HG03520 (cell line): Measurements from ENCODE around the gene TATDN2.

Experiments used
- ATAC-seq: cut with Tn5 transposase; IDR thresholded peaks from one replicate; pipeline ENCODE4 v1.9.1; 2021; ENCODE audit warnings: mild to moderate bottlenecking, moderate library complexity; ENCODE audit not compliant: unreplicated experiment

The TATDN2 gene

GRCh38 chr3:10234526-10235230, 13.6 kb upstream of the TATDN2 start:
- ATAC-seq: no peak

DNA sequence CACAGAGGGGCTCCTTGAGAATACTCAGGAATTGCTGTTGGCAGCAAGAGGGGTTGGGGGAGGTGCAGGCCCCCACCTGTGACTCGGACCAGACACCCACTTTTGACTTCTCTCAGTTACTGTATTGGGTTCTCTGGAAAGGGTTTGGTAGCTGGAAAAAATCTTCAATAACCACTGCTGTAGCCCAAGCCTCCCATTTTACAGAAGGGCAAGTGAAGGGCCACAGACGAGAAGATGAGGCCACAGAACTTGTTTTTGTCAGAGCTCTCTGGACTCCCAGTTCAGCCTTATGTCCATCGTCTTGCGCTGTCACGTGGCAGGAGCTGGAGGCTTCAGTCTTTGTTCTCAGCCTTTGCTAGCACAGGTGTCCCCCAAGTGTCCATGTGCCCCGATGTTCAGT, 12.7 kb upstream of the TATDN2 start:
- ATAC-seq: no peak

DNA sequence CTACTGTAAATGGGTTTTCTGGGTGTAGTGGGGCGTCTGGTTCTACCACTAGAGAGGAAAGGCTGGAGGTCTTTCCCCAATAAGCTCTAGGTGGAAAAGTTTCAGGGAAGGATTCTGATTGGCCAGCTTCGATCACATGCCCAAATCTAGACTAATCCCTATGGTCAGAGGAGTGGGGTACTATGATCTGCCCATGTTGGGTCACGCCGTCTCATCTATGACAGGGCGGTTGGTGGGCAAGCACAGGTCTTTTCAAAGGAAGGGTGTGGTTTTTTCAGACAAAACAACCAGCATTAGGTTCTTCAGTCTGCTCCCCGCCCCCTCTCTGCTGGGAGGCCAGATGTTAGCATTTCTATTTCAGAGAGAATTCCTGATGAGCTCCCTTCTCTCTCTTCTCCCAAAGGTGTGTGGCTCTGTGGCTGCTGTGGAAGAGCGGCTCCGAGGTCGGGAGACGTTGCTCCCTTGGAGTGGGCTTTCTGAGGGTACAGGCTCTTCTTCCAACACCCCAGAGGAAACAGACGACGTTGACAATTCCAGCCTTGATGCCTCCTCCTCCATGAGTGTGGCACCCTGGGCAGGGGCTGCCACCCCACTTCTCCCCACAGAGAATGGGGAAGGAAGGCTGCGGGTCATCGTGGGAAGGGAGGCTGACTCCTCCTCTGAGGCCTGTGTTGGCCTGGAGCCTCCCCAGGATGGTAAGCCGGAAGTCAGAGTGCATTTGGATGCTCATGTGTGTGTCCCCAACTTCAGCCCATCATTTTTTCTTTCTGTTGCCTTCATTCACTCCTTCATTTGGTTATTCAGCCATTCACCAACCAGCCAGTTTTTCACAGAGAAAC, 9.7 kb upstream of the TATDN2 start:
- no peak for ATAC-seq

DNA sequence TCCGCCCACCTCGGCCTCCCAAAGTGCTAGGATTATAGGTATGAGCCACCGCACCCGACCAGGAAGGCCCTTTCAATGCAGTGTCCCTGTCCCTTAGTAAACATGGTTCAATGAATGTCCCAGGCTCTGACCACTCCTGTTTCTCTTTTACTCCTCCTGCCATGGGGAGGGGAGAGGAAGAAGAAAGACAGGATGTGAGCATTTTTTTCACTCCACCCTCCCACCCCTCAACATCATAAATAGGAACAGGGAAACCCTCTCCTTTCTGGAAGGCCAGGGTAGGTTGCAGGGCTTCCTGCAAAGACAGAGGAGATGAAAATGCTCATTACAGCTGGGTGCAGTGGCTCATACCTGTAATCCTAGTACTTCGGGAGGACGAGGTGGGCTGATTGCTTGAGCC, 7.5 kb upstream of the TATDN2 start:
- no peak for ATAC-seq

GRCh38 chr3:10242182-10243065, 5.8 kb upstream of the TATDN2 start:
- no peak for ATAC-seq

- no peak for ATAC-seq
These were observed 4.2 kb upstream of the TATDN2 start for GRCh38 chr3:10244009-10244408.

- ATAC-seq: no peak
These were observed 3.1 kb upstream of the TATDN2 start for GRCh38 chr3:10245081-10245712.

- ATAC-seq: no peak
These were observed 528 bp upstream of the TATDN2 start for GRCh38 chr3:10247679-10248183.

GRCh38 chr3:10248984-10249748, 907 bp downstream of the TATDN2 start:
- no peak for ATAC-seq

DNA sequence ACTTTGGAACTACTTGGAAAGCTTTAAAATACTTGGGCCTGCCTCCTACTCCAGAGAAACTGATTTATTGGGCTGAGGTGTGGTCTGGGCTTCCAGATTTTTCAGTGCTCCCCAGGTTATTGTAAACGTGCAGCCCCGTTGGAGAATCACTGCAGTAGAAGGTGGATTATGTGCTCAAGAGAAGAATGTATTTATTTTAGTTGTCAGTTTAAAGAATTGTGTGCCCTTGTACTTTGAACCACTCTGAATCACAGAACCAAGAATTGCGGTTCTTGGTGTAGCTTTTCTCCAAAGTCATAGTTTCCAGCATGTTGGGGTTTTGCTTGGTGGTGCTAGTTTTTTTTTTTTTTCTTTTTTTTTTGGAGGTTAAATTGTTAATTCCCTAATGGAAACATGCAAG, 1.6 kb downstream of the TATDN2 start:
- ATAC-seq: no peak

- ATAC-seq: no peak
These were observed 2.7 kb downstream of the TATDN2 start for GRCh38 chr3:10251006-10251405.

- no peak for ATAC-seq
These were observed 5.5 kb downstream of the TATDN2 start for GRCh38 chr3:10253731-10254130.

DNA sequence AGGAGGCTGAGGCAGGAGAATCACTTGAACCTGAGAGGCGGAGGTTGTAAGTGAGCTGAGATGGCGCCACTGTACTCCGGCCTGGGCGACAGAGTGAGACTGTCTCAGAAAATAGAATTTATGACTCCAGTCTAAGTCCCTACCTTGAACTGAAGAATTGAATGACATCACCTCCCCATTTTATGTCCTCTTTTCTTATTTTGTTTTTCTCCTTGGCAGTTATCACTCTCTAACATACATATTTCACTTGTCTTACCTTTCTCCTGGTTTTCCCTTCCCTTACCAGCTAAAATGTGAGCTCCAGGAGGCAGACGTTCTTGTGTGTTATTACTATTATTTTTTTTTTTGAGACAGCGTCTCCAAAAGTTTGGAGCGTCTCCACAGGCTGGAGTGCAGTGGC, 7.6 kb downstream of the TATDN2 start:
- no peak for ATAC-seq

DNA sequence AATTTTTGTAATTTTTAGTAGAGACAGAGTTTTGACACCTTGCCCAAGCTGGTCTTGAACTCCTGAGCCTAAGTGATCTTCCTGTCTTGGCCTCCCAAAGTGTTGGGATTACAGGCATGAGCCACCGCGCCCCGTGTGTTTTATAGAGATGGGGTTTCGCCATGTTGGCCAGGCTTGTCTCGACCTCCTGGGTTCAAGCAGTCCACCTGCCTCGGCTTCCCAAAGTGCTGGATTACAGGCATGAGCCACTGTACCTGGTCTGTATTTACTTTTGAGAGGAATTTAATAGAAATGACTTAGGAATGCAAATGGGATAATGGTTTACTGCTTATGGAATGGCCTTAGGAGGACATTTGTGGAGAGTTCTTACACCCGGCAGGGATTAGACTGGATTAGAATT, 10.8 kb downstream of the TATDN2 start:
- no peak for ATAC-seq

- no peak for ATAC-seq
These were observed 11.5 kb downstream of the TATDN2 start for GRCh38 chr3:10259798-10260197.

DNA sequence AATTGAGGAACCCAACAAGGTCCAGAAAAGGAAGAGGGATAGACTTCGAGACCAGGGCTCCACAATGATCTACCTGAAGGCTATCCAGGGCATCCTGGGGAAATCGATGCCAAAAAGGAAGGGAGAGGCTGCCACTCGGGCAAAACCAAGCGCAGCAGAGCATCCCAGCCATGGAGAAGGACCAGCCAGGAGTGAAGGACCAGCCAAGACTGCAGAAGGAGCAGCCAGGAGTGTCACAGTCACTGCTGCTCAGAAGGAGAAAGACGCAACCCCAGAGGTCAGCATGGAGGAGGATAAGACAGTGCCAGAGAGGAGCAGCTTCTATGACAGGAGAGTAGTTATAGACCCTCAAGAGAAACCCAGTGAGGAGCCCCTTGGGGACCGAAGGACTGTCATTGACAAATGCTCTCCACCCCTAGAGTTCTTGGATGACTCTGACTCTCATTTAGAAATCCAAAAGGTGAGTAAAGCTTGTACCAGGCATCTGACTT, 12.0 kb downstream of the TATDN2 start:
- no peak for ATAC-seq

DNA sequence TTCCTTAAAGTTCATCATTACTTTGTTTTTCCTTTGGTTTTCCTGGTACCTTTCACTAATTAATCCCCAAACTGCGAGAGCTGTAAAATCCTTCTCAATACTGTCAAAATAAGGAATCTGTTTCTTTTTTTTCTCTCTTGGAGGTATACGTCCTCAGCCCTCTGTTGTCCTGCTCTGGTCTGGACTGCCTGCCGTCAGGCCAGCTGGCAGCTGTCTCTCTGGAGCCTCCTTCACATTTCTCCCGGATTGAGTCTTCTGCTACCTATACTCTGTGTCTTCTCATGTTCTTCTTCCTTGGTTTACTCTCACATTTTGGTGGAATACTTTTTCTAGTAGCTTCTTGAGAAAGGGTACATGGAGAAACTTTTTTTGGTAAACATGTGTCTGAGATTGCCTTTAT, 13.8 kb downstream of the TATDN2 start:
- no peak for ATAC-seq

DNA sequence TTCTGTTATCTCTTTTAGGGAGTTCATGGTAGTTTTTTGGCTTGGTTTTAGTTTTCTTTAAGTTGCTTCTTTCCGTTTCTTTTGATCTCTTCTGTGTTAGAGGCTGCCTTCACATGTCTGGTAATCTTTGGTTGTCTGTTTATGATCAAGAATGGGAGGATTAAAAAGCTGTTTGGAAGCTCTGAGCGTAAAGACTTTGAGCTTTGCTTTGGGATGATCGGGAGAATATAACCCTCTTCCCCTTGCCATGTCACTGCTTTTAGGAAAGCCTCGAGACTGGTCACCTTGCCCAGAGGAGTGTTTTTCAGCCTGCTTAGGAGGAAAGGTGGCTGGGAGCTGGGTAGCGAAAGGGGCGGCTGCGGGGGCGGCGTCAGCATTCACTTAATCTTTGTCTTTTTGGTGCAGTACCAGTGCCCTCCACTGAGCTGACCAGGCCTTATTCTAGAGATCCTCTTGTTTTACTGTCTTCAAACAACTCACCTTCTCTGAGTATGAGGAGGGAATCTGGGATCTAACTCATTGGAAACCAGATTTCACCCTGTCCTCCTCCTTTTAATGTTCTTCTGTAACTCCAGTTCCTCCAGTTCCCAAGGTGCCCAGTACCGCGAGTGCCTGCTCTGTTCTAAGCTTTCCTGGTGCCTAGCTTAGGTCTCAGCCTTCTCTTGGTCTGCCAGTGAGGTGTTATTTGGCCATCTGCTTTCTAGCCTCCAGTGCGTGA, 15.5 kb downstream of the TATDN2 start:
- no peak for ATAC-seq

GRCh38 chr3:10265833-10266232, 17.6 kb downstream of the TATDN2 start:
- no peak for ATAC-seq
